SK-N-SH (cell line): ENCODE results near the gene FMN2. TPM values are rescaled to one million over a fixed set of nuclear protein-coding genes. Genes with fewer than 3 reads are reported as not detected.
A peak's percentile ranks its signal among the peaks of the same experiment; 100 is the strongest.

Source experiments
- CTCF ChIA-PET: fragments of 300-600, 350-600 bp; formaldehyde crosslinking; extraction: SDS; loops from one replicate; lab custom pipeline; 2021; lab: Yijun Ruan, JAX
- POLR2A ChIA-PET: fragments of 350-600 bp; sonication (Branson Sonifier 250); formaldehyde crosslinking; extraction: SDS; loops from one replicate; lab custom pipeline; 2020; ENCODE audit warnings: antibody characterized with exemption, inconsistent platforms; lab: Yijun Ruan, JAX
- DNase-seq: peaks from one replicate; pipeline ENCODE4 v3.0.0; 2012
- H2AFZ ChIP-seq: fragments of 200-600 bp; sonication (generic); 2 replicates; pipeline ENCODE4 v1.8.1; 2016; ENCODE audit warnings: antibody characterized with exemption, mild to moderate bottlenecking, low read depth
- H3F3A ChIP-seq: fragments of 200-600 bp; sonication (generic); replicated peaks from 2 replicates; pipeline ENCODE3; 2016; ENCODE audit warnings: antibody characterized with exemption, mild to moderate bottlenecking; ENCODE audit not compliant: insufficient read depth
- H3K27ac ChIP-seq, 2 experiments: fragments of 200-500 bp in 1 of 2; fragments of 200-600 bp in 1 of 2; sonication (Bioruptor generic) in 1 of 2; sonication (generic), shearing (Covaris generic) in 1 of 2; 2 replicates each; pipeline versions ENCODE4 v1.5.1 to v1.6.1; 2014 to 2016; ENCODE audit warnings: low read depth in 2 of 2, inconsistent platforms in 1 of 2, low read length in 1 of 2, mild to moderate bottlenecking in 1 of 2, mixed read lengths in 1 of 2
- H3K27me3 ChIP-seq: fragments of 200-600 bp; sonication (generic), shearing (Covaris generic); 2 replicates; pipeline ENCODE4 v1.6.1; 2016; ENCODE audit warnings: mixed run types; ENCODE audit not compliant: insufficient read depth
- H3K36me3 ChIP-seq, 2 experiments: fragments of 200-500 bp in 1 of 2; fragments of 200-600 bp in 1 of 2; sonication (Bioruptor generic) in 1 of 2; sonication (generic) in 1 of 2; replicated peaks in 1 of 2; 2 replicates each; pipeline versions ENCODE3 to v1.5.1; 2014 to 2016; ENCODE audit warnings: low read length in 1 of 2, mild to moderate bottlenecking in 1 of 2; ENCODE audit not compliant: insufficient read depth in 2 of 2, control insufficient read depth in 1 of 2
- H3K4me1 ChIP-seq, 2 experiments: fragments of 200-500 bp in 1 of 2; fragments of 200-600 bp in 1 of 2; sonication (Bioruptor generic) in 1 of 2; sonication (generic), shearing (Covaris generic) in 1 of 2; 2 replicates each; pipeline versions ENCODE4 v1.5.1 to v1.6.1; 2014 to 2016; ENCODE audit warnings: low read depth in 1 of 2, low read length in 1 of 2, mixed run types in 1 of 2; ENCODE audit not compliant: insufficient read depth in 2 of 2, control insufficient read depth in 1 of 2
- H3K4me2 ChIP-seq: fragments of 200-600 bp; sonication (generic), shearing (Covaris generic); 2 replicates; pipeline ENCODE4 v1.6.1; 2017; ENCODE audit warnings: mixed run types
- H3K4me3 ChIP-seq, 2 experiments: fragments of 200-500 bp in 1 of 2; fragments of 200-600 bp in 1 of 2; sonication (Bioruptor generic) in 1 of 2; sonication (generic), shearing (Covaris generic) in 1 of 2; 2 replicates each; pipeline versions ENCODE4 v1.5.1 to v1.8.1; 2014 to 2016; ENCODE audit warnings: low read depth in 2 of 2, inconsistent platforms in 1 of 2, low read length in 1 of 2, mild to moderate bottlenecking in 1 of 2, mixed read lengths in 1 of 2, moderate library complexity in 1 of 2
- H3K79me2 ChIP-seq: fragments of 200-600 bp; sonication (generic); 2 replicates; pipeline ENCODE4 v1.8.1; 2017; ENCODE audit warnings: mild to moderate bottlenecking; ENCODE audit not compliant: insufficient read depth
- H3K9ac ChIP-seq: fragments of 200-600 bp; sonication (generic); 2 replicates; pipeline ENCODE4 v1.6.1; 2017; ENCODE audit warnings: mixed run types
- H3K9me2 ChIP-seq: fragments of 200-600 bp; sonication (generic); 2 replicates; pipeline ENCODE4 v1.6.1; 2017; ENCODE audit warnings: mixed run types
- H3K9me3 ChIP-seq: fragments of 200-600 bp; sonication (generic); 2 replicates; pipeline ENCODE4 v1.6.1; 2017; ENCODE audit warnings: mixed run types, mild to moderate bottlenecking, moderate library complexity
- H4K20me1 ChIP-seq: fragments of 200-600 bp; sonication (generic); 2 replicates; pipeline ENCODE4 v1.6.1; 2017; ENCODE audit warnings: mild to moderate bottlenecking, mixed run types; ENCODE audit not compliant: insufficient read depth
- FOSL2 ChIP-seq: IDR thresholded peaks from 2 replicates; pipeline ENCODE4 v1.4.0; 2012; ENCODE audit warnings: low read depth, mild to moderate bottlenecking, moderate library complexity, borderline replicate concordance
- IRF3 ChIP-seq: fragments of 150-350 bp; IDR thresholded peaks from 2 replicates; pipeline ENCODE4 v1.6.1; 2016; ENCODE audit warnings: mild to moderate bottlenecking, low read depth, low read length
- MAX ChIP-seq: IDR thresholded peaks from 2 replicates; pipeline ENCODE4 v1.4.0; 2012; ENCODE audit warnings: low read depth
- MEF2A ChIP-seq: IDR thresholded peaks from 2 replicates; pipeline ENCODE4 v1.4.0; 2012; ENCODE audit warnings: low read depth, borderline replicate concordance
- NFIC ChIP-seq: IDR thresholded peaks from 2 replicates; pipeline ENCODE4 v1.4.0; 2012; ENCODE audit warnings: borderline replicate concordance
- RAD21 ChIP-seq: IDR thresholded peaks from 2 replicates; pipeline ENCODE4 v1.6.1; 2012; ENCODE audit warnings: mild to moderate bottlenecking, low read length
- REST ChIP-seq: IDR thresholded peaks from 2 replicates; pipeline ENCODE4 v1.6.1; 2012; ENCODE audit warnings: mild to moderate bottlenecking, low read depth, low read length, moderate library complexity
- RFX5 ChIP-seq: IDR thresholded peaks from 2 replicates; pipeline ENCODE4 v1.6.1; 2012; ENCODE audit warnings: mild to moderate bottlenecking, improper control_type of control experiment, low read length
- SIN3A ChIP-seq: IDR thresholded peaks from 2 replicates; pipeline ENCODE4 v1.6.1; 2012; ENCODE audit warnings: low read depth, mild to moderate bottlenecking, low read length, moderate library complexity, borderline replicate concordance
- SMC3 ChIP-seq: IDR thresholded peaks from 2 replicates; pipeline ENCODE4 v1.6.1; 2012; ENCODE audit warnings: low read depth, low read length, improper control_type of control experiment
- TCF12 ChIP-seq: IDR thresholded peaks from 2 replicates; pipeline ENCODE4 v1.4.0; 2012
- USF1 ChIP-seq: IDR thresholded peaks from 2 replicates; pipeline ENCODE4 v1.4.0; 2012; ENCODE audit warnings: low read depth, borderline replicate concordance
- USF2 ChIP-seq: fragments of 150-350 bp; IDR thresholded peaks from 2 replicates; pipeline ENCODE4 v1.6.1; 2017; ENCODE audit warnings: antibody characterized with exemption, low read length, low read depth, borderline replicate concordance
- WGBS: methylation state at CpG from one replicate; pipeline ENCODE4 v1.1.6; 2017; ENCODE audit warnings: low lambda C conversion rate; 5-methylcytosine and 5-hydroxymethylcytosine counted together
- polyA plus RNA-seq, 3 experiments: library from polyadenylated mRNA; depleted of rRNA; stranded (reverse); fragments of >200 nt; gene quantifications; 2 replicates each; pipeline ENCODE4 v1.2.3, GENCODE V29; 2012

FMN2 gene
- polyA plus RNA-seq, 1 of the 3 experiments (the other 2 are of a cell fraction) = 7.2 TPM

GRCh38 chr1:240401731-240402130, 310.0 kb downstream of the FMN2 start:
- Histone ChIP-seq H3K36me3 (peaks cover 8 to 50% of the 10 kb centered on the region in 2 experiments), H3K27ac (peak overlapping the region in 1 of 2 experiments; percentile 16; a peak in 1 of 4 replicates), H3K9me3 (no peaks in the 10 kb centered on the region), H4K20me1 (no peaks in the 10 kb centered on the region), H3K4me2 (no peak overlapping the region), H2AFZ (no peak overlapping the region), H3K79me2 (peaks cover 20% of the 10 kb centered on the region), H3K9me2 (no peaks in the 10 kb centered on the region), H3K27me3 (no peaks in the 10 kb centered on the region), H3K4me1 (peaks cover 2 to 12% of the 10 kb centered on the region in 2 experiments; a peak in 2 of 4 replicates), H3K9ac (no peak overlapping the region), H3K4me3 (no peak overlapping the region), H3F3A (peaks cover 17% of the 10 kb centered on the region)
- ChIA-PET CTCF (interaction anchor here (0.9 kb wide), 1 partner anchor 60 kb away, joined by 3 read pairs; no protein-coding TSS in a partner anchor), POLR2A (no interaction called here)
- TF ChIP-seq MAX (no peak), RAD21 (no peak), USF2 (no peak), USF1 (no peak), SIN3A (no peak), MEF2A (no peak), REST (no peak)
- 95% methylated on average over 4 of the region's 4 CpGs for WGBS
- no peak for DNase-seq

- H3K27ac ChIP-seq = no peak overlapping the region
- no peaks in the 10 kb centered on the region for H3K27me3 ChIP-seq
- H3K79me2 ChIP-seq = peaks cover 16% of the 10 kb centered on the region
- TF ChIP-seq TCF12 (no peak), USF2 (no peak), SMC3 (no peak), IRF3 (no peak), FOSL2 (no peak), RFX5 (no peak), NFIC (no peak)
- no peak overlapping the region for H3K4me3 ChIP-seq
- H3K9me3 ChIP-seq = no peaks in the 10 kb centered on the region
- H3K9ac ChIP-seq = no peak overlapping the region
- H2AFZ ChIP-seq = no peak overlapping the region
- WGBS = 87% methylated on average over 4 of the region's 4 CpGs
- no peak overlapping the region for H3K4me2 ChIP-seq
- H3F3A ChIP-seq = peaks cover 17% of the 10 kb centered on the region
- H3K9me2 ChIP-seq = no peaks in the 10 kb centered on the region
- DNase-seq = no peak
- ChIA-PET POLR2A (no interaction called here), CTCF (interaction anchor here (0.7 to 0.9 kb wide), 2 partner anchors 15 to 61 kb away, joined by 3 read pairs; no protein-coding TSS in a partner anchor)
- peaks cover 2 to 12% of the 10 kb centered on the region in 2 experiments; a peak in 2 of 4 replicates for H3K4me1 ChIP-seq
- H3K36me3 ChIP-seq = peaks cover 8 to 52% of the 10 kb centered on the region in 2 experiments
- no peaks in the 10 kb centered on the region for H4K20me1 ChIP-seq
These were observed 310.6 kb downstream of the FMN2 start for GRCh38 chr1:240402326-240402725.
